GM23338 (cell line): ENCODE data around the gene DDX56. TPM values are rescaled to one million over a fixed set of nuclear protein-coding genes. Genes with fewer than 3 reads are reported as not detected.

ENCODE experiments used
- ATAC-seq: fragments of 200-7000 bp; cut with Tn5 transposase; 3 replicates; pipeline ENCODE4 v1.9.1; 2020
- DNase-seq: peaks from one replicate; pipeline ENCODE4 v3.0.0-alpha.2; 2015; ENCODE audit warnings: low spot score
- H2AFZ ChIP-seq: fragments of 200-600 bp; sonication (generic); 2 replicates; pipeline ENCODE4 v1.8.0; 2016; ENCODE audit warnings: antibody characterized with exemption, mild to moderate bottlenecking, moderate library complexity
- H3F3A ChIP-seq: fragments of 200-600 bp; sonication (generic); replicated peaks from 2 replicates; pipeline ENCODE4 v1.8.0; 2017; ENCODE audit warnings: antibody characterized with exemption, mixed run types, low read depth
- H3K27ac ChIP-seq: fragments of 200-600 bp; sonication (generic); 2 replicates; pipeline ENCODE4 v1.6.1; 2016; ENCODE audit warnings: low read depth
- H3K27me3 ChIP-seq: fragments of 200-600 bp; sonication (generic); 2 replicates; pipeline ENCODE4 v1.8.0; 2016; ENCODE audit warnings: mild to moderate bottlenecking, mixed run types, moderate library complexity; ENCODE audit not compliant: insufficient read depth
- H3K36me3 ChIP-seq: fragments of 200-600 bp; sonication (generic); 2 replicates; pipeline ENCODE4 v1.8.0; 2016; ENCODE audit warnings: mild to moderate bottlenecking; ENCODE audit not compliant: insufficient read depth
- H3K4me1 ChIP-seq: fragments of 200-600 bp; sonication (generic); 2 replicates; pipeline ENCODE4 v1.8.0; 2016; ENCODE audit warnings: mild to moderate bottlenecking, moderate library complexity; ENCODE audit not compliant: insufficient read depth
- H3K4me2 ChIP-seq: fragments of 200-600 bp; sonication (generic); 2 replicates; pipeline ENCODE4 v1.7.1; 2017; ENCODE audit warnings: mixed run types
- H3K4me3 ChIP-seq: fragments of 200-600 bp; sonication (generic); 2 replicates; pipeline ENCODE4 v1.6.1; 2016; ENCODE audit warnings: mixed run types
- H3K79me2 ChIP-seq: fragments of 200-600 bp; sonication (generic); replicated peaks from 2 replicates; pipeline ENCODE4 v1.8.0; 2017; ENCODE audit warnings: mild to moderate bottlenecking; ENCODE audit not compliant: insufficient read depth
- H3K9me2 ChIP-seq: fragments of 200-600 bp; sonication (generic); 2 replicates; pipeline ENCODE4 v1.8.0; 2017; ENCODE audit not compliant: insufficient read depth
- H4K20me1 ChIP-seq: fragments of 200-600 bp; sonication (generic); replicated peaks from 2 replicates; pipeline ENCODE4 v1.8.0; 2017; ENCODE audit warnings: mild to moderate bottlenecking; ENCODE audit not compliant: insufficient read depth
- H3K27ac Mint-ChIP-seq: 2 replicates; pipeline ENCODE4 v1.8.0; 2020; ENCODE audit warnings: inconsistent platforms, mild to moderate bottlenecking, moderate library complexity, mixed read lengths
- H3K27me3 Mint-ChIP-seq: 3 replicates; pipeline ENCODE4 v1.8.0; 2022; ENCODE audit warnings: low read depth, mild to moderate bottlenecking, moderate library complexity, mixed read lengths, inconsistent platforms; ENCODE audit not compliant: insufficient read depth, poor library complexity
- H3K36me3 Mint-ChIP-seq: 3 replicates; pipeline ENCODE4 v1.8.0; 2021; ENCODE audit warnings: low read depth, mild to moderate bottlenecking, inconsistent platforms, moderate library complexity, mixed read lengths
- H3K4me1 Mint-ChIP-seq: 3 replicates; pipeline ENCODE4 v1.8.0; 2020; ENCODE audit warnings: mild to moderate bottlenecking, inconsistent platforms, mixed read lengths
- H3K4me3 Mint-ChIP-seq: 3 replicates; pipeline ENCODE4 v1.8.0; 2021; ENCODE audit warnings: moderate library complexity, mild to moderate bottlenecking, inconsistent platforms, mixed read lengths
- H3K9me3 Mint-ChIP-seq: 3 replicates; pipeline ENCODE4 v1.8.0; 2020; ENCODE audit warnings: moderate library complexity, mild to moderate bottlenecking, inconsistent platforms, mixed read lengths
- CREB1 ChIP-seq: fragments of 250-450 bp; sonication (Bioruptor Pico); IDR thresholded peaks from 2 replicates; pipeline ENCODE4 v1.5.0; 2020; ENCODE audit warnings: low read depth, mild to moderate bottlenecking, moderate library complexity
- EZH2 ChIP-seq: fragments of 200-600 bp; sonication (generic); IDR thresholded peaks from one replicate; pipeline ENCODE4 v1.8.0; 2017; ENCODE audit warnings: antibody characterized with exemption, mild to moderate bottlenecking, low read depth; ENCODE audit not compliant: unreplicated experiment
- EZH2phosphoT487 ChIP-seq: fragments of 200-600 bp; sonication (generic); IDR thresholded peaks from one replicate; pipeline ENCODE4 v1.8.1; 2018; ENCODE audit warnings: antibody characterized with exemption; ENCODE audit not compliant: unreplicated experiment
- JUNB ChIP-seq: IDR thresholded peaks from one replicate; pipeline ENCODE4 v1.6.1; 2016; ENCODE audit warnings: antibody characterized with exemption; ENCODE audit not compliant: unreplicated experiment
- NANOG ChIP-seq: IDR thresholded peaks from 2 replicates; pipeline ENCODE4 v1.6.1; 2016; ENCODE audit warnings: antibody characterized with exemption, borderline replicate concordance
- POLR2AphosphoS5 ChIP-seq: IDR thresholded peaks from 2 replicates; pipeline ENCODE4 v1.6.1; 2016; ENCODE audit warnings: antibody characterized with exemption, low read depth
- REST ChIP-seq: IDR thresholded peaks from one replicate; pipeline ENCODE4 v1.6.1; 2018; ENCODE audit warnings: antibody characterized with exemption; ENCODE audit not compliant: unreplicated experiment
- STAT1 ChIP-seq: IDR thresholded peaks from one replicate; pipeline ENCODE4 v1.6.1; 2016; ENCODE audit warnings: antibody characterized with exemption; ENCODE audit not compliant: unreplicated experiment
- ZNF114 ChIP-seq: fragments of 250-450 bp; sonication (Bioruptor Pico); IDR thresholded peaks from 2 replicates; pipeline ENCODE4 v1.5.0; 2020; ENCODE audit warnings: mild to moderate bottlenecking, moderate library complexity
- ZNF331 ChIP-seq: fragments of 250-450 bp; sonication (Bioruptor Pico); IDR thresholded peaks from 2 replicates; pipeline ENCODE4 v1.5.0; 2020; ENCODE audit warnings: low read depth, mild to moderate bottlenecking, moderate library complexity
- polyA plus RNA-seq: library from polyadenylated mRNA; unstranded; fragments of >200 nt; fragmentation: Nextera tagmentation; extraction: Ambion mirVana; gene quantifications from 2 replicates; pipeline ENCODE4 v1.2.1, GENCODE V29; 2016
- total RNA-seq: library from RNA; depleted of rRNA; stranded (reverse); fragments of >200 nt; shearing (Covaris generic); gene quantifications from 2 replicates; pipeline ENCODE4 v1.2.3, GENCODE V29; 2014
- TF ChIP-seq, protein P1 (sequence below): IDR thresholded peaks from 2 replicates; pipeline ENCODE4 v1.6.1; 2016; ENCODE audit warnings: antibody characterized with exemption

The DDX56 gene
- total and polyA plus RNA-seq, 2 experiments from 2014 or later: 44.1 to 72.3 TPM

DNA sequence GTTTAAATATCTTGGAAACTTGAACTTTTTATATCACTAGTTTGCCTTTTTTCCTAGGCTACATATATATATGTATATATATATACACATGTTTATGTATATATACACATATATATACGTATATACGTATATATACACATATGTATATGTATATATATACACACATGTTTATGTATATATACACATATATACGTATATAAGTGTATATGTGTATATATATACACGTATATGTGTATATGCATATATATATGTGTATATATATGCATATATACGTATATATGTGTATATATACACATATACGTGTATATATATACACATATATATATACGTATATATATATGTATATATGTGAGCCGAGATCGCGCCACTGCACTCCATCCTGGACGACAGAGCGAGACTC lies 42.8 kb upstream of the DDX56 start:
- Histone ChIP-seq H3K9me2 (no peaks in the 10 kb centered on the region), H4K20me1 (peaks cover 19% of the 10 kb centered on the region), H3K27ac (no peak overlapping the region), H2AFZ (no peak overlapping the region), H3K27me3 (no peaks in the 10 kb centered on the region), H3F3A (no peaks in the 10 kb centered on the region), H3K79me2 (peaks cover 99% of the 10 kb centered on the region), H3K4me1 (peaks cover 13% of the 10 kb centered on the region), H3K4me2 (no peak overlapping the region), H3K36me3 (no peaks in the 10 kb centered on the region), H3K4me3 (no peak overlapping the region)
- no peak overlapping the region for H3K27ac Mint-ChIP-seq
- TF ChIP-seq STAT1: no peak
- TF ChIP-seq NANOG: no peak
- TF ChIP-seq ZNF331: no peak
- no peak for TF ChIP-seq EZH2
- H3K4me3 Mint-ChIP-seq: no peak overlapping the region
- H3K4me1 Mint-ChIP-seq: peaks cover 21% of the 10 kb centered on the region
- ATAC-seq: no peak
- no peaks in the 10 kb centered on the region for H3K9me3 Mint-ChIP-seq
- DNase-seq: no peak
- no peaks in the 10 kb centered on the region for H3K36me3 Mint-ChIP-seq
- H3K27me3 Mint-ChIP-seq: peaks cover 9% of the 10 kb centered on the region

- DNase-seq: no peak
- Histone ChIP-seq H4K20me1 (peaks cover 12% of the 10 kb centered on the region), H3K27me3 (no peaks in the 10 kb centered on the region), H3K27ac (0 out of 2 replicates have a peak overlapping the region, but pooled peaks have one; percentile 14), H3K79me2 (peaks cover 99% of the 10 kb centered on the region), H3K4me2 (no peak overlapping the region), H3K4me3 (no peak overlapping the region), H2AFZ (no peak overlapping the region), H3F3A (no peaks in the 10 kb centered on the region), H3K4me1 (peaks cover 13% of the 10 kb centered on the region), H3K36me3 (no peaks in the 10 kb centered on the region), H3K9me2 (no peaks in the 10 kb centered on the region)
- Mint-ChIP-seq H3K4me3 (no peak overlapping the region), H3K36me3 (no peaks in the 10 kb centered on the region), H3K9me3 (no peaks in the 10 kb centered on the region), H3K27ac (no peak overlapping the region), H3K27me3 (peaks cover 9% of the 10 kb centered on the region), H3K4me1 (peaks cover 21% of the 10 kb centered on the region)
- TF ChIP-seq REST (no peak), POLR2AphosphoS5 (no peak), EZH2 (no peak), ZNF114 (CRISPR knock-in tag) (no peak), JUNB (no peak), CREB1 (CRISPR knock-in tag) (no peak), NANOG (no peak), ZNF331 (no peak), STAT1 (no peak), EZH2phosphoT487 (no peak)
- TF ChIP-seq, protein P1, sequence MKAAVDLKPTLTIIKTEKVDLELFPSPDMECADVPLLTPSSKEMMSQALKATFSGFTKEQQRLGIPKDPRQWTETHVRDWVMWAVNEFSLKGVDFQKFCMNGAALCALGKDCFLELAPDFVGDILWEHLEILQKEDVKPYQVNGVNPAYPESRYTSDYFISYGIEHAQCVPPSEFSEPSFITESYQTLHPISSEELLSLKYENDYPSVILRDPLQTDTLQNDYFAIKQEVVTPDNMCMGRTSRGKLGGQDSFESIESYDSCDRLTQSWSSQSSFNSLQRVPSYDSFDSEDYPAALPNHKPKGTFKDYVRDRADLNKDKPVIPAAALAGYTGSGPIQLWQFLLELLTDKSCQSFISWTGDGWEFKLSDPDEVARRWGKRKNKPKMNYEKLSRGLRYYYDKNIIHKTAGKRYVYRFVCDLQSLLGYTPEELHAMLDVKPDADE: no peak
- ATAC-seq: no peak
Measured at GRCh38 chr7:44615793-44616192, 42.1 kb upstream of the DDX56 start.
